NCI-H2107 treated with DMSO at 0.1 percent for 48 hours (cell line): ENCODE data around the gene HNRNPA2B1.
"Not testable (repeated sequence)": the region's sequence is repeated elsewhere in the genome, so short reads cannot be mapped to it uniquely, and the experiment has no call there.

Experiments used
- DNase-seq: peaks from one replicate; lab custom pipeline; 2025; ENCODE audit not compliant: unreplicated experiment; lab: John Stamatoyannopoulos, UW

HNRNPA2B1 gene

DNA sequence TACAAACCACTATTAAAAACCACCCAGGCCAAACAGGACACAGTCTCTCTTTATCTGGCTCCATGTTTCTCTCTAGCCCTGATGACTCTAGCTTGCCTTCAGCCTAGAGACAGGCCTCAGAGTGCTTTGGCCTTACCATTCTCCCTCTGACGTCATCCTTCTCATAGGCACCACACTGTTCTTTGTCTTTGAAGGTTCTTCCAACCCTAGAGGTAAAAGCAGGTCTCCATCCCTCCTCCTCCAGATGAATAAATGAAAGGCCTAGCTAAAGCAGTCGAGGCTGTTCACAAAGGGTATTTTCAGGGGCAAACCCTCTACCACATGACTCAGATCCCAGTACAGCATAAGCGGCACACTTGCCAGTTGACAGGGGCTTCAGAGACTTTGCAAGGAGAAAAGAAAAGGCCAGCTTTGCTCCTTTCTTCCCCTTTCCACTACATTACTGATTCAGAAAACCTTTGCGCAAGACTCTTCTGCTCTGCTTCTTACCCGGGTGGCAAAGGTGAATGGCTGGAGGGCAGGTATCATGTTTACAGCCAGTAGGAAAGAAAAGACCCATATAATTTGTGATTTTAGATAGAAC, 33.8 kb downstream of the HNRNPA2B1 start:
- DNase-seq: no peak

DNA sequence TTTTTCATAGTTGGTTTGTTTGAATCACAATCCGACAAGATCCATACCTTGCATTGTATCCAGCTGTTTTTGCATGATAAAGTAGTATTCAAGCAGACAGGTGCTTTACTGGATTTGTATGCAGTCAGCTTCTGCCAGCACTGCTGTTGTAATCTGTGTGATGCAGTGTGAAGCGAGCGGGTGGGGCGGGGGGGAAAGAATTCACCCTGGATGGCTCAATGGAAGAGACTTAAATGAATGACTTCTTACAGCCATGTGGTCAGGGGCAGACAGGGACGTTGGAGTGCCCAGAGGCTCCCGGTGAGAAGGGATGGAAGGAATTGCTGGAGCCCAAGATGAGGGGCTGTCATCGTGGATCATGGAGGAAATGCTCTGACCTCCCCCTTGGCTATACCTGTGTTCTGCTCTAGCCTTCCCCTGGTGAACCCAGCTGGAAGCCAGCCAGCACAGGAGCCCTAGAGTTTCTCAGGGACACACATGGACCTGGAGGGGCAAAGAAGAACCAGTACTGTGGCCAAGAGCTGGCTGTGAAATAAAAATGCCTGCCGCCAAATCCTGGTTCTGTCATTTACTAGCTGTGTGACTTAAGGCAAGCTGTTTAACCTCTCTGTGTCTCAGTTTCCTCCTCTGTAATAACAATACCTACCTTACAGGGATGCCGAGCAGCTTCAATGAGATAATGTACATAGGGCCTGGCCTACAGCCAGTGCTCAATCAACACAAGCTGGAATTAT, 34.4 kb downstream of the HNRNPA2B1 start:
- no peak for DNase-seq

DNA sequence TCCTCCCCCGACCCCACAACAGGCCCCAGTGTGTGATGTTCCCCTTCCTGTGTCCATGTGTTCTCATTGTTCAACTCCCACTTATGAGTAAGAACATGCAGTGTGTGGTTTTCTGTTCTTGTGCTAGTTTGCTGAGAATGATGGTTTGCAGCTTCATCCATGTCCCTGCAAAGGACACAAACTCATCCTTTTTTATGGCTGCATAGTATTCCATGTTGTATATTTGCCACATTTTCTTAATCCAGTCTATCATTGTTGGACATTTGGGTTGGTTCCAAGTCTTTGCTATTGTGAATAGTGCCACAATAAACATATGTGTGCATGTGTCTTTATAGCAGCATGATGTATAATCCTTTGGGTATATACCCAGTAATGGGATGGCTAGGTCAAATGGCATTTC, 36.7 kb downstream of the HNRNPA2B1 start:
- not testable (repeated sequence) for DNase-seq

DNA sequence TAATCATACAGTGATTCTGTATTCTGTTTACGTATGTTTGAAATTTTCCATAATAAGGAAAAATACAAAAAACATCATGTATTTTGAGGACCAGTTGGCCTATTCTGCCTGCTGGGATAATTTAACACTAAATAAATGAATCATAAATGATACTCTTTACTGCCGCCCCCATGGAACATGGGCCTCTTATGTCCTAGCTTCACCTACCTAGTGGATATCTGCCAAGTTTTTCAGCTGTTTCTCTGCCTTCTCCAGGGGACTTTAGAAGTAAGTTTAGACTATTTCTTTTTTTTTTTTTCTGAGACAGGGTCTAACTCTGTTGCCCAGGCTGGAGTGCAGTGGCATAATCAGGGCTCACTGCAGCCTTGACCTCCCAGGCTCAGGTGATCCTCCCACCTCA, 38.1 kb downstream of the HNRNPA2B1 start:
- no peak for DNase-seq

DNA sequence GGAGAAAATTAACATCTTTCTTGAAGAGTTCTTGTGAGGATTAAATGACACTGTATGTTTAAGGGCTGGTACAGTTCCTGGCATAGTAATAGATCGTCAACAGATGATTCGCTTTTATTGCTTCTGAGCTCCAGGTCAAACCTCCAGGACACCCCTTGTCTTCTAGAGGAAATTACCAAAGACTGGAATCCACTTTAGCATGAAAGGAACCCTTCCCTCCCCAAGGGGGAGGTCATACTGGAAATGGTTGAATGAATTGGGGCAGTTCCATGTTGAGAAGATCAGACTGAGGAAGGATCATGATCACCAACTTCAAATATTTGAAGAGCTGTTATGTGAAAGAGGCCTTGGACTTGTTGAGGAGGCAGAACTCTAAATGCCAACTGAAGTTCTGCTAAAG, 39.6 kb downstream of the HNRNPA2B1 start:
- DNase-seq: no peak

DNA sequence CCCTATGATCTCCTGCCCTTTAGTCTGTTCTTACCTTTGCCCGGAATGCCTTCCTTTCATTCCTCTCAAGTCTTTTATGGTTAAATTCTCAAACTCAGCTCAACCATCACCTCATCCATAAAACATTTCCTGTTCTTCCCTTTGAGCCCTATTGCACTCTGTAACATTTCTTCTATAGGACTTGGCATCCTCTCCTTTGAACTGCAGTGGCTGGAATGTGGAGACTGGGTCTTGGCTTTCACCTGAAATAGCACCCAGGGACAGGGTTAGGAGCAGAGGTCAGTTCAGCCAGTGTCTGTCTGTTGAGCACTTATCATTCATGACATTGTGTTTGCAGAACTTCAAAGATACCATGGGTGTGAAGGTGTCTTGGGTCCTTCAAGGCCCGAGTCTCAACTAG, 41.3 kb downstream of the HNRNPA2B1 start:
- no peak for DNase-seq

DNA sequence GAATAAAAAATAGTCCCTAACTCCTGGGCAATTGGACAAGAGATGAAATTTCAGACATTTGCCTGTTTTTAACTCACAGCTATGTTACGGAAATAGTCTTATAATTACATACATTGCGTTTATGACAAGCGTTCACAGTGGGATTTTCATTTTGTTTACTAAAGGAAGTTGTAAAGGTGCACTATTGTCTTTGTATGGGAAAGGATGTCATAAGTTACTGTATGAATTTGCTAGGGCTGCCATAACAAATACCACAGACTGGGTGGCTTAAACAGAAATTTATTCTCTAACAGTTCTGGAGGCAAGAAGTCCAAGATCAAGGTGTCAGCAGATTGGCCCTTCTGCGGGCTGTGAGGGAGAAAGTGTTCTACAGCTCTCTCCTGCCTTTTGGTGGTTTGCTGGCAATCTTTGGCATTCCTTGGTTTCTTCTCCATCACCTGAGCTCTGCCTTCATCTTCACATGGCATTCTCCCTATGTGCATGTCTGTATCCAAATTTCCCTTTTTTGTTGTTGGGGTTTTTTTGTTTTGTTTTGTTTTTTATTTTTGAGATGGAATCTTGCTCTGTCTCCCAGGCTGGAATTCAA, 42.9 kb downstream of the HNRNPA2B1 start:
- no peak for DNase-seq

DNA sequence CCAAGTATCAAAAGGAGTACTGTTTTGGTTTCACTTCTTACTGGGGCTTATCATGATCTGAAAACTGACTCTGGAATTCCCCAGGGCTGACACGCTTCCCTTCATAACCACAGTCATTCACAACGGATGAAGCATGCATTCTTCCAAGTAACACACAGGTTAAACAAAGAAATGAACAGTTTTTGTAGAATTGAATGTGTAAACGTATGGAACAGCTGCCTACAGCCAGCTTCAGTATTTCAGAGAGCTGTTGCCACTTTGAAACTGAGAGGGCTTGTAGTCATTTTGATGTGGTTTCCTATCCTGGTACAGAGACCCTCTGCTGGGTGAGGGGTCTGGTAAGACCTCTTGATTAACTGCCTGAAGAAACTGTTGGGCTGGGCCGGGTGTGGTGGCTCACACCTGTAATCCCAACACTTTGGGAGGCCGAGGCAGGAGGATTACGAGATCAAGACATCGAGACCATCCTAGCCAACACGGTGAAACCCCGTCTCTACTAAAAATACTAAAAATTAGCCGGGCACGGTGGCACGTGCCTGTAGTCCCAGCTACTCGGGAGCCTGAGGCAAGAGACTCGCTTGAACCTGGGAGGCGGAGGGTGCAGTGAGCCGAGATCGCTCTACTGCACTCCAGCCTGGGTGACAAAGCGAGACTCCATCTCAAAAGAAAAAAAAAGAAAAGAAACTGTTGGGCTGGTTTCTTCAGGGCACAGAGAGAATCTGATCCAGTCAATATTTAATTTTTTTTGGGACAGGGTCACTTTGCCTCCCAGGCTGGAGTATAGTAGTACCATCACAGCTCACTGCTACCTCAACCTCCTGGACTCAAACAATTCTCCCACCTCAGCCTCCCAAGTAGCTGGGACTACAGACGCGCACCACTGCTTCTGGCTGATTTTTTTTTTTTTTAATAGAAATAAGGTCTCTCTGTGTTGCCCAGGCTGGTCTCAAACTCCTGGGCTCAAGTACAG, 43.8 kb downstream of the HNRNPA2B1 start:
- peak; percentile 53 for DNase-seq

DNA sequence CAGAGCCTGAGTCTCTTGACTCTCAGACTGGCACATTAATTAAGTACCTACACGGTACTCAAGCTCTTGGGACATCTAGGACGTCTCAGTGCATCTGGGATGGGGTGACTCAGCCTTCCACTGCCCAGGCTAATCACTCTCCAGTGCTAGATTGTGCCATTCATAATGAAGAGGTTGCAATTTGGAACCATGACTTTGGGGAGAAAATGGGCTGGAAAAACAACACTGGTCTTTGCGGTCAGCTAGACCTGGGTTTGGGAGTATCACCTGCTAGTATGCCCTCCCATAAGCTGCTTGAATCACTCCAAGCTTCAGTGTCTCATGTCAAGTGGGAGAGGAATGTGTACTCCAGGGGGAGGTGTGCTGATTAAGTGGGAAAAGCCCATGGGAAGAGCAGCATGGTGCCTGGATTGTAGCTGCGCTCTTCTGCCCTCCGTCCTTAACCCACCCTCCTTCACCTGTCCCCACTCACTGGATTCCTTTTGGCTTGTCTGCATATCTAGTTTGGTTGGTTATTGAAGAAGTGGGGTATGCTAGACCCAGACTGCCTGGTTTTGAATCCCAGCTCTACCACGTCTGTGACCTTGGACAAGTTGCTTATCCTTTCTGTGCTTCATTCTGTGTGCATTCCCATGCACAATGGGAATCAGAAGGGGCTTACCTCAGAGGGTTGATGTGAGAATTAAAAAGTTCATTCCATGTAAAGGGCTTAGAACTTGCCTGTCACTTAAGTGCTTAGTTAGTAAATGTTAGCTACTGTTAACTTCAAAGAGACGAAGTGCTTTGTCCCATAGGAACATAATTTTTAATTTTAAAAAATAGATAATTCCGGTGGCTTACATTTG, 44.8 kb downstream of the HNRNPA2B1 start:
- DNase-seq: peak; percentile 62

DNA sequence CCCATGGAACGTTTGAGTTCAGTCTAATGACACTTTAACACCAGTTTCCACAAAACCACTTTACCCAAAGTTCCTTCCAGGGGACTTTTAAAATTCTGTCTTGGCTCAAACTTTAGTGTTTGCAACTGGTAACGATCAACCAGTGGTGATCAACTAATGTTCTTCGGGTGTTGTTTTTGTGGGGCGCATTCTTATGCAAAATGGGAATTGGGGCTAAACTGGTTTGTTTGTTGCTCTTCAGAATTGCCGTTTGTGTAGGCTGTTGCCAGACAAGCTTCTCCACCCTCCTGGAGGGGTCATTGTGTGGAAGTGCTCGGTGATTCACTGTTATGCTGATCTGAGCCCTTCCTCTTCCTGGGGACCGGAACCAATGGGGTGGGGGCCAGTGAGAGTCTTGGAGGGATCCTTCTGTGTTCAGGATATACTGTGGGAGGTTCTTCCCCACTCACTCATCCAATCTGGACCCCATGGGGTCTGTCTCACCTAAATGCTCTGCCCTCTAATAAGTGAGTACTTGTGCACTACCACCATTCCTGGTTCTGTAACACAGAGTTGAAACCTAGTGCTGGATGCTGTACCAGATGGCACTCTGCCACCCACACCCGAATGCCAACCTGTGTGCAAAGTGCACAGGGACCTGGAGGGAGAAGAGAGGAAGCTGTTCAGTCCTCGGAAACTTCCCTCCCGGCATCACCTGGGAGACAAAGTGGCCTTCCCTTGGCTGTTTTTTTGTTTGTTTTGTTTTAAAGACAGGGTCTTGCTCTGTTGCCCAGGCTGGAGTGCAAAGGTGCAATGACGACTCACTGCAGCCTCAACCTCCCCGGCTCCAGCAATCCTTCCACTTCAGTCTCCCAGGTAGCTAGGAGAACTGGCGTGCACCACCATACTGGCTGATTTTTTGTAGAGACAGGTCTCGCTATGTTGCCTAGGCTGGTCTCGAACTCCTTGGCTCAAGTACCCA, 46.4 kb downstream of the HNRNPA2B1 start:
- no peak for DNase-seq

DNA sequence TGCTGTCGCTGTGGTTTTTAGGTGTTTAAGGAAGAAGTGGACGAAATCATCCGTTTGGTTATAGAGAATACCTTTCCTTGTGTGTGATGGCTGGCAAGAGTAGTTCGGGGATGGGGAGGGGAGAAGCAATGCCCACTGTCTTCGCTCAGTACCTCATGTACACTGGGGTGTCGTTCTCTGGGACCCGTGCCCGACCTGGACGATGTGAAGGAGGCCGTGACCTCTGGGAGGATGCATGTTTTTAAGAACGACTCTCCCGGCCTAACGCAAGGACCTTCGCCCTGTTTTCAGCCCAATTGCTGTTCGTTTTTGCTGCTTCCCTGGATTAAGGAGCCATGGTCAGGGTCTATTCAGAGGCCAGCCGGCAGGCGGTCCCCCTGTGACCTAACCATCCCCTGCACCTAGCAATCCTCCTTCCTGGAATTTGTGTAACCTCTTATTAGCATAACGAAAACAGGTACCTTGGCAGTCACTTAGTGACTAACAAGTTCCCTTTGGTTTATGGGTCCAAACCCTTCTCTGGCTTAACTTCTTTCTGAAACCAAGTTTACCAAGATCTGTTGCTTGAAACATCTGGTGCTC, 47.2 kb downstream of the HNRNPA2B1 start:
- DNase-seq: no peak

DNA sequence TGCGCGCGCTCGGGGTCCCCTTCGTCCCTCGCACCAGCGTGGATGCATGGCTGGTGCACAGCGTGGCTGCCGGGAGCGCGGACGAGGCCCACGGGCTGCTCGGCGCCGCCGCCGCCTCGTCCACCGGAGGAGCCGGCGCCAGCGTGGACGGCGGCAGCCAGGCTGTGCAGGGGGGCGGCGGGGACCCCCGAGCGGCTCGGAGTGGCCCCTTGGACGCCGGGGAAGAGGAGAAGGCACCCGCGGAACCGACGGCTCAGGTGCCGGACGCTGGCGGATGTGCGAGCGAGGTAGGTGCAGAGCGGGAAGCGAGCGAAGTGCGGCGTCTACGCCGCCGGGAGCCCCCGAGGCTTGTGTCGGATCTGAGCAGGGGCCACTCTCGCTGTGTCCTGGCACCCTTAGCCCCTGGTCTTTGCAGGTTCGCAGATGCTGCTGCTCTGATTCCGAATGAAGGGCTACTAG, 47.7 kb downstream of the HNRNPA2B1 start:
- not testable (repeated sequence) for DNase-seq

DNA sequence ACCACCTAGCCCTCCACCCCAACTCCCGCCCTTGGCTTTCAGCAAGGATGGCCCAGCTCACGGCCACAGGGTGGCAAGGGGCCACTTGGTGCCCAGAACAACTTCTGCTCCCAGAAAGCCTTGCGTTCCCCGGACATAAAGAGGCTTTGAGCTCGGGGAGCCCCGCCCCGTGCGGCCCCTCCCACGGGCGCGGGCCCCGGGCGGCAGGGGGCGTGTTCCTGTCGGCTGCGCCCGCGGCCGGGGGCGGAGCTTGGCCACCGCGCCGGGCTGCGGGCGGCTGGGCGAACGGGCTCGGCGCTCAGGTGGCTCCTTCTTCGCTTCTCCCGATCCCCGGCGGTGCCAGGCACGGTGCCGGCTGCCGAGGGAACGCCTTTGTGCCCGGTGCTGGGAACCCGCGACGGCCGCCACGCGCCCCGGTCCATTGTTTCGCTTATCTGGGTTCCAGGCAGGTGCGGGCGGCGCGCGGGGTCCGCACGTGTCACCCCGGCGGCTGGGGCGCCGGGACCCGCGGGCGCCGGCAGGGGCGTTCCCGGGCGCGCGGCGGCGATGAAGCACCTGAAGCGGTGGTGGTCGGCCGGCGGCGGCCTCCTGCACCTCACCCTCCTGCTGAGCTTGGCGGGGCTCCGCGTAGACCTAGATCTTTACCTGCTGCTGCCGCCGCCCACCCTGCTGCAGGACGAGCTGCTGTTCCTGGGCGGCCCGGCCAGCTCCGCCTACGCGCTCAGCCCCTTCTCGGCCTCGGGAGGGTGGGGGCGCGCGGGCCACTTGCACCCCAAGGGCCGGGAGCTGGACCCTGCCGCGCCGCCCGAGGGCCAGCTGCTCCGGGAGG, 48.4 kb downstream of the HNRNPA2B1 start, which contains the start of gene NFE2L3:
Gene NFE2L3 (plus strand): TSS at position 246 of the 829 bp plus-strand sequence. CDS start 301 bp downstream, at position 547.
- peak; percentile 65 for DNase-seq

DNA sequence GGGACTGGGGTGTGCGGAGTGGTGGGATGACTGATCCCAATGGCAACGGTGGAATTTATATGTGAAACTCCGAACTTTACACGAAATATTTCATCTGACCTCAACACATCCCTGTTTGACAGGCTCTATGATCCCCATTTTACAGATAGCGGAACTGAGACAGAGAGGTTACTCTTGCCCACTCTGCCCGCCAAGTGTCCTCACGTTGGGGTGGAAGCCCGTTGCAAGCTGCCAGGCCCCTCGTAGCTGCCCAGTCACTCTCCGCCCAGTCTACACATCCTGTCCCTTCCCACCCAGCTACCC, 48.9 kb downstream of the HNRNPA2B1 start:
- DNase-seq: no peak

DNA sequence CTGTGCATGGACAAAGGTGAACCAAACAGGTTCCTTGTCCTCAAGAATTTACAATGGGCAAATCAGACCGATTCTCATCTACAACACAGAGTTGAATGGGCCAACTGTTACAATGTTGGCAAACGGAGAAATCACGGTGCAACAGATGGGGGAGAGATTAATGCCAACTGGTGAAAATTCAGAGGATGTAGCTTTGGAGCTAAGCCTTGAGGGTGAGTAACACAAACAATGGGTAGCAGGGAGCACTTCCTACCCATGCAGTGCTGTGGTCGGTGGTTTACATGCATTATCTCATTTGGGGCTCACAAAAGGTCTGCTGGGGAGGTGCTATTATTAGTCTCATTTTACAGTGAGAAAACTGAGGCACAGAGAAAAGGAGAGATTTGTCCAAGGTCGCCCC, 49.5 kb downstream of the HNRNPA2B1 start:
- DNase-seq: no peak

DNA sequence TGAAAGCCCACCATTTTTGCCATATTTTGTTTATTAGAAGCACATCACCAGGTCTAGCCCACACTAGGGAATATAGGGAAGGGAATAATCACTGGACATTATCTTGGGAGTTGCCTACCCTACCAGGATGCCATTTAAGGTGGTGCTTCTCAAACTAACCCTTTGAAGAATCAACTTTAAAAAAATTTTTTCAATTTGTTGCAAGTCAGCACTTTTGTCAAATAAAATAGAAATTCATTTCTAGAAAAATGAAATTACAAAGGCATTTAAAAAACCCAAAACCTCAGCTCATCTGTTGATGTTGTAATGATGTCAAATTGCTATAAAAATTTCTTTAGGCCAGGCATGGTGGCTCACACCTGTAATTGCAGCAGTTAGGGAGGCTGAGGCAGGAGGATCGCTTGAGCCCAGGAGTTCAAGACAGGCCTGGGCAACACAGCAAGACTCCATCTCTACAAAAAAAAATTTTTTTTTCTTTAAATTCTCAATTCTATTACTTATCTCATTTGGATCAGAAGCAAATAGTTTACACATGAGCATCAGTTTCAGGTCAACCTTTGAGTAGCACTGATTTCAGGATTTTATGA, 51.1 kb downstream of the HNRNPA2B1 start:
- DNase-seq: no peak

DNA sequence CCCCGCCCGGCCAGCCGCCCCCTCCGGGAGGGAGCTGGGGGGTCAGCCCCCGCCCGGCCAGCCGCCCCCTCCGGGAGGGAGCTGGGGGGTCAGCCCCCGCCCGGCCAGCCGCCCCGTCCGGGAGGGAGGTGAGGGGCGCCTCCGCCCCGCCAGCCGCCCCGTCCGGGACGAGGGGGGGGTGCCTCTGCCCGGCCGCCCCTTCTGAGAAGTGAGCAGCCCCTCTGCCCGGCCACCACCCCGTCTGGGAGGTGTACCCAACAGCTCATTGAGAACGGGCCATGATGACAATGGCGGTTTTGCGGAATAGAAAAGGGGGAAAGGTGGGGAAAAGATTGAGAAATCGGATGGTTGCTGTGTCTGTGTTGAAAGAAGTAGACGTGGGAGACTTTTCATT, 52.2 kb downstream of the HNRNPA2B1 start:
- DNase-seq: not testable (repeated sequence)
